Heart left ventricle (tissue), 13 donors: ENCODE results near the gene MCU.

Experiments used
- CTCF ChIP-seq, 12 donors: fragments of 200-600 bp; sonication (generic) in 4 of 12; IDR thresholded peaks; one replicate each; pipeline versions ENCODE4 v1.5.0 to v1.8.0; 2018 to 2022; ENCODE audit warnings: antibody characterized with exemption in 12 of 12, mild to moderate bottlenecking in 5 of 12
- POLR2A ChIP-seq, 2 donors: fragments of 450-650 bp; IDR thresholded peaks; one replicate each; pipeline ENCODE4 v1.6.1; 2017; ENCODE audit warnings: antibody characterized with exemption in 2 of 2, mild to moderate bottlenecking in 2 of 2, moderate library complexity in 2 of 2
- donor health status: ischemic (EF 13 %, LVEDD 7.1; RV severe dilation, severe dysfunction).
- donor health status: DM: no; HTN: yes; CAD: no.
- donor health status: DM: no; HTN: no; CAD: no.
- donor health status: ischemic (EF 25% LVEDD 6.9; RV normal size, moderate dysfunction).
- donor health status: ischemic (EF 25% LVEDD 5.7; RV mildly dilated, moderate dysfunction).
- donor health status: ischemic (EF 35%, LVEDD 5.7; RV mildly dilated, moderate dysfunction).
- donor health status: nonischemic (EF 11% LVEDD 7.7; RV severe dilation, severe dysfunction).
- donor health status: DM: yes; HTN: yes; CAD: no.
- donor health status: PGD.
- donor health status: ischemic (EF 29% LVEDD 5.4; RV normal size, mild dysfunction).
- donor health status: nonischemic (EF 23%, LVEDD 6.1; RV moderate dilation, normal function).

GRCh38 chr10:72728462-72728861, 36.5 kb downstream of the MCU start:
- no peak for TF ChIP-seq CTCF (IDR thresholded peaks at IDR 0.05)
- no peak for TF ChIP-seq POLR2A (IDR thresholded peaks at IDR 0.05)
